Loucy (cell line): ENCODE results near the gene S100A8.

Experiments
- EZH2phosphoT487 ChIP-seq: fragments of 200-600 bp; IDR thresholded peaks from 2 replicates; pipeline ENCODE4 v1.6.1; 2018; ENCODE audit warnings: antibody characterized with exemption, mild to moderate bottlenecking, moderate library complexity, borderline replicate concordance
- TF ChIP-seq, protein P1 (sequence below): fragments of 200-600 bp; sonication (generic); conservative IDR thresholded peaks from 2 replicates; pipeline ENCODE4 v1.5.1; 2014; ENCODE audit warnings: mild to moderate bottlenecking, antibody characterized with exemption, low read length

DNA sequence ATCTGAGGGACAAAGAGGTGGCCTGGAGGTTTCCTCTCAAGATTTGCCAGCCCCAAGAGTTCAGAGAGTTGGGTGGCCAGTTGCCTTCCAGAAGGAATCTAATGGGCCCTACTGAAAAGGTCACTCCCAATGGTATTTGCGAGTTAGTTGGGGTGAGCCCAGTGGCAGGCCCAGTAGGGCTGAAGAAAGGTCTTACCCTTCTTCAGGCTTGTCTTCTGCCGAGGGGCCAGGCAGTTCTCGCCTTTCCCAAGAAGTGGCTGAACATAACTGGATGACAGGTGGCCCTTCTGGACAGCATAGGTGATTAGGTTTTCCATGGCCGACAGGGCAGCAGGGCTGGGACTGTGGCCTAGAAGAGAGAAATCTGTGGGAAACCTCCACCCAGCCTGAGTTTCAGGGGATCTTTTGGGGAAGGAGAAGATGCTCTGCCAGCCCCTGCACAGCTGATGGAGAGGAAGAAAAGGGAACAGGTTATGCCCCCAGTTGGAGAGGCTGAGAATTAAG, 49.4 kb downstream of the S100A8 start:
- TF ChIP-seq, protein P1, sequence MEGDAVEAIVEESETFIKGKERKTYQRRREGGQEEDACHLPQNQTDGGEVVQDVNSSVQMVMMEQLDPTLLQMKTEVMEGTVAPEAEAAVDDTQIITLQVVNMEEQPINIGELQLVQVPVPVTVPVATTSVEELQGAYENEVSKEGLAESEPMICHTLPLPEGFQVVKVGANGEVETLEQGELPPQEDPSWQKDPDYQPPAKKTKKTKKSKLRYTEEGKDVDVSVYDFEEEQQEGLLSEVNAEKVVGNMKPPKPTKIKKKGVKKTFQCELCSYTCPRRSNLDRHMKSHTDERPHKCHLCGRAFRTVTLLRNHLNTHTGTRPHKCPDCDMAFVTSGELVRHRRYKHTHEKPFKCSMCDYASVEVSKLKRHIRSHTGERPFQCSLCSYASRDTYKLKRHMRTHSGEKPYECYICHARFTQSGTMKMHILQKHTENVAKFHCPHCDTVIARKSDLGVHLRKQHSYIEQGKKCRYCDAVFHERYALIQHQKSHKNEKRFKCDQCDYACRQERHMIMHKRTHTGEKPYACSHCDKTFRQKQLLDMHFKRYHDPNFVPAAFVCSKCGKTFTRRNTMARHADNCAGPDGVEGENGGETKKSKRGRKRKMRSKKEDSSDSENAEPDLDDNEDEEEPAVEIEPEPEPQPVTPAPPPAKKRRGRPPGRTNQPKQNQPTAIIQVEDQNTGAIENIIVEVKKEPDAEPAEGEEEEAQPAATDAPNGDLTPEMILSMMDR: no peak
- TF ChIP-seq EZH2phosphoT487: no peak
